ENCODE results near the gene RERE. TPM values are rescaled to one million over a fixed set of nuclear protein-coding genes. Genes with fewer than 3 reads are reported as not detected.

Gene RERE
- total and polyA plus RNA-seq, 2 experiments from 2014 or later: 39.8 to 62.8 TPM

DNA sequence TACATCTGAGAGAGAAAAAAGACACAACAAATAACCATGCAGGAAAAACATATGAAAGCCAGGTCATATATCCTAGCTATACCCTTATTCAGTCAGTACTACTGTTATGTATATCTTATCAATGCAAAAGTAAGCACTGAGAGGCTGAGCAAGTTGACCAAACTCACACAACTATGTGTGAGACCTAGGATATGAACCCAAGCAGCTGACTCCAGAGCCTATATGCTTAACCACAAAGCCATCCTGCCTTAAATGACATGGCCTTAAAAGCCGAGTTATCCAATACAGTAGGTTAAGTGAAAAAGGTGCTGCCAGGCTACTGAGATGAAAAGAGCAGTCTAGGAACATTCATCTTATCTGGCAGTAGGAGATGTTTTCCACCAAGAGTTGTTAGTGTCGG, 151.6 kb downstream of the RERE start:
- H3K4me1 ChIP-seq (ENCODE audit: insufficient read depth): peaks cover 61% of the 10 kb centered on the region
- H2AFZ ChIP-seq: no peak overlapping the region
- H3K9me3 ChIP-seq (ENCODE audit: low read depth): no peaks in the 10 kb centered on the region
- peak overlapping the region; percentile 33 for H3K27ac ChIP-seq
- H3K9me2 ChIP-seq (replicated peaks; ENCODE audit: insufficient read depth): no peaks in the 10 kb centered on the region
- peaks cover 44% of the 10 kb centered on the region for H4K20me1 ChIP-seq (ENCODE audit: insufficient read depth, poor library complexity, severe bottlenecking)
- H3K36me3 ChIP-seq (replicated peaks; ENCODE audit: insufficient read depth, low read depth): no peaks in the 10 kb centered on the region
- WGBS (ENCODE audit: low lambda C conversion rate, missing lambda C conversion rate): 64% methylated on average over 2 of the region's 2 CpGs
- no peak overlapping the region for H3K4me3 ChIP-seq
- peak overlapping the region; percentile 55 for H3K4me2 ChIP-seq
- TF ChIP-seq EZH2 (IDR thresholded peaks at IDR 0.05; ENCODE audit: borderline replicate concordance): no peak
- TF ChIP-seq EZH2phosphoT487 (IDR thresholded peaks at IDR 0.05; ENCODE audit: low read depth, severe bottlenecking, unreplicated experiment): no peak
- TF ChIP-seq, protein P1, sequence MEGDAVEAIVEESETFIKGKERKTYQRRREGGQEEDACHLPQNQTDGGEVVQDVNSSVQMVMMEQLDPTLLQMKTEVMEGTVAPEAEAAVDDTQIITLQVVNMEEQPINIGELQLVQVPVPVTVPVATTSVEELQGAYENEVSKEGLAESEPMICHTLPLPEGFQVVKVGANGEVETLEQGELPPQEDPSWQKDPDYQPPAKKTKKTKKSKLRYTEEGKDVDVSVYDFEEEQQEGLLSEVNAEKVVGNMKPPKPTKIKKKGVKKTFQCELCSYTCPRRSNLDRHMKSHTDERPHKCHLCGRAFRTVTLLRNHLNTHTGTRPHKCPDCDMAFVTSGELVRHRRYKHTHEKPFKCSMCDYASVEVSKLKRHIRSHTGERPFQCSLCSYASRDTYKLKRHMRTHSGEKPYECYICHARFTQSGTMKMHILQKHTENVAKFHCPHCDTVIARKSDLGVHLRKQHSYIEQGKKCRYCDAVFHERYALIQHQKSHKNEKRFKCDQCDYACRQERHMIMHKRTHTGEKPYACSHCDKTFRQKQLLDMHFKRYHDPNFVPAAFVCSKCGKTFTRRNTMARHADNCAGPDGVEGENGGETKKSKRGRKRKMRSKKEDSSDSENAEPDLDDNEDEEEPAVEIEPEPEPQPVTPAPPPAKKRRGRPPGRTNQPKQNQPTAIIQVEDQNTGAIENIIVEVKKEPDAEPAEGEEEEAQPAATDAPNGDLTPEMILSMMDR (IDR thresholded peaks at IDR 0.05; ENCODE audit: poor library complexity): no peak
- peaks cover 94% of the 10 kb centered on the region for H3K79me2 ChIP-seq
- no peak for DNase-seq (ENCODE audit: low spot score)
- H3K27me3 ChIP-seq: no peaks in the 10 kb centered on the region

DNA sequence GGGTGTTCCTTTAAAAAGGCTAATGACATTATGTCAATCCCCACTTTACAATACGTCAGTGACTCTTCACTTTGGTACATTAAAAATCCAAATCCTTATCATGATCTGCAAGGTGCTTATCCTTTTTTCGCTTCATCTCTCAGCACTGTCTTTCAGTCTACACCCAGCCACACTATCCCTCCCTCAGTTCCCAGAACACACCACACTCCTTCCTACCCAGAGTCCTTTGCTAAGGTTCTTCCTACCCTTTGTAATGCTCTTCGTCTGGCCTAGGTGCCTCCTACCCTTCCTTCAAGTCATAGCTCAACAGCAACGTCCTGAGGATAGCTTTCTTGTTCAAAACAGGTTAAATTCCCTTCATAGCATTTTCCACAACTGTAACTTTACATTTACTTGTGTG, 152.6 kb downstream of the RERE start:
- WGBS (ENCODE audit: low lambda C conversion rate, missing lambda C conversion rate): 92% methylated on average over 4 of the region's 4 CpGs

DNA sequence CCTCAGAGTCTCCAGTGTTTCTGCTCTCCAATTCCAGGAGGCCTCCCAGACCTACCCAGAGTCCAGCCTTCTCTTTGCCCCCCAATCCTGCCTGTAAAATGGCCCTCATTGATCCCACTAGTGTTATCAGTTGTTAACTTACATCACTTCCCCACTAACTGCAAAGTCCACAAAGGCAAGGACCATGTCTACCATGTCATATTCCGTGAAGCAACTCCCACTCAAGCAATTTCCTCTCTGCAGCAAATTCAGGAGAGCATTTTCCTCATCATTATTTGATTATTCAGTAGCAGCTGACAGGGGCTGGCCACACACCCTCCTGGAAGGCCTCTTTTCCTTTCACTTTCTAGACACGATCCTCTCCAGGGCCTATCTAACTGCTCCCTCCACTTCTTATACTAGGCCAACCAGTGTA, 153.5 kb downstream of the RERE start:
- Histone ChIP-seq H3K9me3 (ENCODE audit: low read depth) (no peaks in the 10 kb centered on the region), H3K27ac (no peak overlapping the region), H3K9me2 (replicated peaks; ENCODE audit: insufficient read depth) (no peaks in the 10 kb centered on the region), H3K4me1 (ENCODE audit: insufficient read depth) (peaks cover 62% of the 10 kb centered on the region), H3K4me3 (no peak overlapping the region), H4K20me1 (ENCODE audit: insufficient read depth, poor library complexity, severe bottlenecking) (peaks cover 44% of the 10 kb centered on the region), H3K27me3 (no peaks in the 10 kb centered on the region), H2AFZ (no peak overlapping the region), H3K4me2 (no peak overlapping the region), H3K79me2 (peaks cover 91% of the 10 kb centered on the region), H3K36me3 (replicated peaks; ENCODE audit: insufficient read depth, low read depth) (no peaks in the 10 kb centered on the region)
- 86% methylated on average over 2 of the region's 2 CpGs for WGBS (ENCODE audit: low lambda C conversion rate, missing lambda C conversion rate)
- DNase-seq (ENCODE audit: low spot score): no peak
- TF ChIP-seq EZH2 (IDR thresholded peaks at IDR 0.05; ENCODE audit: borderline replicate concordance) (no peak), EZH2phosphoT487 (IDR thresholded peaks at IDR 0.05; ENCODE audit: low read depth, severe bottlenecking, unreplicated experiment) (no peak)
- TF ChIP-seq, protein P1 (IDR thresholded peaks at IDR 0.05; ENCODE audit: poor library complexity): no peak

More for the DNA sequence above, 152.6 kb downstream of the RERE start:
- no peak for DNase-seq (ENCODE audit: low spot score)
- H4K20me1 ChIP-seq (ENCODE audit: insufficient read depth, poor library complexity, severe bottlenecking): peaks cover 43% of the 10 kb centered on the region
- peaks cover 60% of the 10 kb centered on the region for H3K4me1 ChIP-seq (ENCODE audit: insufficient read depth)
- H3K4me2 ChIP-seq: no peak overlapping the region
- peaks cover 91% of the 10 kb centered on the region for H3K79me2 ChIP-seq
- no peaks in the 10 kb centered on the region for H3K9me3 ChIP-seq (ENCODE audit: low read depth)
- no peaks in the 10 kb centered on the region for H3K9me2 ChIP-seq (replicated peaks; ENCODE audit: insufficient read depth)
- no peaks in the 10 kb centered on the region for H3K36me3 ChIP-seq (replicated peaks; ENCODE audit: insufficient read depth, low read depth)
- H3K27me3 ChIP-seq: no peaks in the 10 kb centered on the region
- H3K4me3 ChIP-seq: no peak overlapping the region
- H2AFZ ChIP-seq: no peak overlapping the region
- H3K27ac ChIP-seq: no peak overlapping the region
- TF ChIP-seq, protein P1 (IDR thresholded peaks at IDR 0.05; ENCODE audit: poor library complexity): no peak
- no peak for TF ChIP-seq EZH2phosphoT487 (IDR thresholded peaks at IDR 0.05; ENCODE audit: low read depth, severe bottlenecking, unreplicated experiment)
- TF ChIP-seq EZH2 (IDR thresholded peaks at IDR 0.05; ENCODE audit: borderline replicate concordance): no peak

Data from hepatocyte (in vitro differentiated cells).